Measurements from ENCODE around the gene SMCO4. TPM values are rescaled to one million over a fixed set of nuclear protein-coding genes. Genes with fewer than 3 reads are reported as not detected.
"Not testable (repeated sequence)": the region's sequence is repeated elsewhere in the genome, so short reads cannot be mapped to it uniquely, and the experiment has no call there.

Gene SMCO4
- total RNA-seq, 1 experiment from 2014 or later, result 4.2 TPM

DNA sequence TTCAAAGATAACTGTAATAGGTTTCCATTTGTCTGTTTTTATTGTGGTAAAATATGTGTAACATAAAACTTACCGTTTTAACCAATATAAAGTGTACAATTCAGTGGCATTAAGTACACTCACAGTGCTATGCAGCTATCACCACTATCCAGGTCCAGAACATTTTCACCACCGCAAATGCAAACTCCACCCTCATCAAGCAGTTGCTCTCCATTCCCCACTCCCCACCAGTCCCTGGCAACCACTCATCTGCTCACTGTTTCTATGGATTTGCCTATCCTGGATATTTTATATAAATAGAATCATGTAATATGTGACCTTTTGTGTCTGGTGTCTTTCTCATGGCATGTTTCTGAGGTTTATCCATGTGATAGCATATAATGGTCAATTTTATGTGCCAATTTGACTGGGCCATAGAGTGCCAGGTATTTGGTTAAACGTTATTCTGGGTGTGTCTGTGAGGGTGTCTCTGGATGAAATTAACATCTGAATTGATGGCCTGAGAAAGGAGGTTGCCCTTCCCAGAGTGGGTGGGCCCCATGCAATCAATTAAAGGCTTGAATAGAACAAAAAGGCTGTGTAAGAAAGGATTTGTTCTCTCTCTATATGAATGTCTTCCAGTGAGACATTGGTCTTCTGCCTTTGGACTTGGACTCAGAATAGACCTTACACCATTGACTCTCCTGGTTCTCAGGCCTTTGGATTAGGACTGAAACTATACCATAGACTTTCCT, 17.2 kb upstream of the SMCO4 start:
- no peak for DNase-seq (ENCODE audit: low read depth)

DNA sequence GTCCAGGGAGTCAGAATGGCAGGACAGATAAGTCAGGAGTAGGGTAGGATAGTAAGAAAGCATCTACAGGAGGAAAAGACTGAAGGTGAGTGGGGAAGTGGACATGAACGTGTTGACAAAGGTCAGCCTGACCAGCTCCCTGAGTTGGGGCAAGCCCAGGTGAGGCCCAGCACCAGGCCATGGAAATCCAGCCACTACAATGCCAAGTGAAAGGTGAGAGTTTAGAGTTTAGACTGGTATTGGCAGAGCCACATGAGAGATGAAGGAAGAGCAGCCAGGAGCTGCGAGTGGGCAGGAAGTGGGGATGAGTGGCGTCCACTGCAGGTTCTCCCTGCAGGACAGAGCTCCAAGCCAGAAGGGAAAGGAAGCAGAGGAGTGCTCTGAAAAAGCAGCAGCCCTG, 16.5 kb upstream of the SMCO4 start:
- no peak for DNase-seq (ENCODE audit: low read depth)

GRCh38 chr11:93552874-93553273, 9.7 kb upstream of the SMCO4 start:
- no peak for DNase-seq (ENCODE audit: low read depth)

- no peak for DNase-seq (ENCODE audit: low read depth)
Measured at GRCh38 chr11:93549976-93550375, 6.8 kb upstream of the SMCO4 start.

DNA sequence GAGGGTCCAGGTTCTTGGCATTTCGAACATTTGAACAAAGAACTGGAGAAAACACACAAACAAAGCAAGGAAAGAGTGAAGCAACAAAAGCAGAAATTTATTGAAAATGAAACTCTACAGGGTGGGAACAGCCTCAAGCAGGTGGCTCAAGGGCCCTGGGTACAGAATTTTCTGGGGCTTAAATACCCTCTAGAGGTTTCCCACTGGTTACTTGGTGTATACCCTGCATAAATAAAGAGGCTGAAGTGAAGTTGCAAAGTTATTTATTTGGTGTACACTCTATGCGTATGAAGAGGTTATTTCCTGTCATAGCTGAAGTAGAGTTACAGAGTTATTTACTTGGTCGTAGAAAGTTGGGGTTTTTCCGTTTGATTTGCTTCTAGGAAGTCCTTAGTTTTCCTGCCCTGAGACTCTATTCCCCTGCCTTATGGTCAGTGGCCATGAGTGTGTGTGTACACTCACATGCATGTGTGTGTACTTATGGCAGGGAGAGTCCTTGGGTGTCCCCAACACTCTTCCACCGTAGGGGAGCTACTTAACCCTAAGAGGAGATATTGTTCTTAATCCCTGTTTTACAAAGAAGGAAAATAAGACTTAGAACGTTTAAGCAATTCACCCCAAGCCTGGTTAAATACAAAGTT, 5.6 kb upstream of the SMCO4 start:
- DNase-seq (ENCODE audit: low read depth), result no peak

DNA sequence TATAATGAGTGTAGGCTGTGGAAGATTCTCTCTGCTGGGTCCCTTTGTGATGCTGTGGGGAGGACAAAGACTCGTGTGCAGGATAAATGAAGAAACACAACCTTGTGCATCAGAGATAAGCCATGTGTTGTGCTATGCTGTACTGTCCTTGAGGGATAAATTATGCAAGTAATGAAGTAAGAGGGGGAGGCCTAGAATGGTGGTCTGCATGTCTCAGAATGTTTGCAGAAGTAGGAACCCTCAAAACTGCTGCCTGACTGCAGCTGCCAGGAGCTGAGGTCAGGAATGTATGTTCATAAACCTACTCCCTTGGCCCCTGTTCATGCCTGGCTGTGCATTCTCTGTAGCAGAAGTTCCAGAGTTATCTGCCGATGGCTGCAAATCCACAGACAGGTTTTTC, 4.6 kb upstream of the SMCO4 start:
- DNase-seq (ENCODE audit: low read depth), result no peak

GRCh38 chr11:93547028-93547427, 3.8 kb upstream of the SMCO4 start:
- DNase-seq (ENCODE audit: low read depth), result no peak

DNA sequence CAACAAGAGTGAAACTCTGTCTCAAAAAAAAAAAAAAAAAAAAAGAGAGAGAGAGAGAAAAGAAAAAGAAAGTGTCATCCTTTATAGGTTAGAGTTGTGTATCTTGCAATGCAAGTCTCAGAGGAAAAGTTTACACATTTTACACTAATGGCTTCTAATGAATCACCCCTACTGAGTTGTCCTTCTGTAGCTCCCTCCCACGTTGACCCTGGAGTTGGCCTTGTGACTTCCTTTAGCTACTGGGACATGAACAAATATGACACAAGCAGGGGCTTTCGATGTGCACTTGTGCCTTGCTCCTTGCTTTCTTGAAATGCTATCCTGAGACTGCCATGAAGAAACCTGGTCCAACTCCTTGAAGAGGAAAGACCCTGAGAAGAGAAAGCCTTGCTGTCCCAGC, 2.4 kb upstream of the SMCO4 start:
- no peak for DNase-seq (ENCODE audit: low read depth)

- DNase-seq (ENCODE audit: low read depth), result no peak
Measured at GRCh38 chr11:93542811-93543229, 371 bp downstream of the SMCO4 start.

- peak; percentile 51 for DNase-seq (ENCODE audit: low read depth)
Measured at GRCh38 chr11:93541884-93542810, 1.0 kb downstream of the SMCO4 start.

DNA sequence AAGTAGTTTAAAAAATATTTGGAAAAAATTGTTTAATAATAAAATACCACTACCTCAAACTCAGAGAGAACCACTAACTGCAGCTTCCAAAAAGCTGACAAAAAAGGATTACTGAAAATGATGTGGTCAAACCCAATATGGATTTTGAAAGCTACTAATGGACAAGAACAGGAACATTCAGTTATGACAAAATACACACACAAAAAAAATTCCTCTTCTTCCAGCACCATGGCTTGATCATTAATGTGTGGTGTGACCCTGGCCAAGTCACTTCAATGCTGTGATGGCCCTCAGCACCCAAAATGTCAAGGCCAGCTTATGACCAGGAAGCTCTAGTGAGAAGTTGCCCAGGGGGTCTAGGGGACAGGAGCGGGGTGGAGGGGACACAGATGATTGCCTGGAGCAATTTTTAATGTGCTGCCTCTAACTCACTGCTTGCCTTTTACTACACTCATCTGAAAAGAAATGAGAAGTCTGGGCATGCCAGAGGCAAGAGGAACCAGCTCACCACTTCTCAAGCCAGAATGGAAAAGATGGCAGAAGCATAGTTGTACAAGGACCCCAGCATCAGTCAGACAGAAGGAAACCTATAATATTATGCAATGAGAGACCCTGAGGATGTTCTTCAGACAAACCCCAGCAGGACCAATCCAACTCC, 2.2 kb downstream of the SMCO4 start:
- DNase-seq (ENCODE audit: low read depth), result no peak

GRCh38 chr11:93540337-93540736, 2.9 kb downstream of the SMCO4 start:
- DNase-seq (ENCODE audit: low read depth), result no peak

DNA sequence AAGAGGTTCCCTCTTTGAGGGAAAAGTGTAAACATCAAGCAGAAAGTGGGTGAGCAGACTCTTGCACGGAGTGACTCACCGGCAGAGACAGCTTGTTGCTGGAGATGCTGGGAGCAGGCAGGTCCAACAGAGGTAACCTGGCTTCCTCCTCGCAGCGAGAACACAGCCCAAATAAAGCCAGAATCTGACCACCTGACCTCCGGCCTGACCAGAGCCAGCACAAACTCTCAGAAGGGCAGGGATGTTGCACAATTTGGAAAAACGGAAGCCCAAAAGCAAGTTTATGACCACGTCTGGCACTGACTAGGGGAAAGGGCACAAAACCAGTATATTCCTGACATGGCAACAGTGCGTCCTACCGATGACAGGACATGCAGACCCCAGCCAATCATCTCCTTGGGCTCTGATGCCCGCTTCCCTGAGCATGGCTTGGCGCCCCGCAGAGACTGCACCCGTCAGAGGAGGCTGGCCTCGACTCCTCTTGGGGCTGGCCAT, 5.4 kb downstream of the SMCO4 start:
- DNase-seq (ENCODE audit: low read depth), result peak; percentile 16

GRCh38 chr11:93537049-93537448, 6.1 kb downstream of the SMCO4 start:
- no peak for DNase-seq (ENCODE audit: low read depth)

DNA sequence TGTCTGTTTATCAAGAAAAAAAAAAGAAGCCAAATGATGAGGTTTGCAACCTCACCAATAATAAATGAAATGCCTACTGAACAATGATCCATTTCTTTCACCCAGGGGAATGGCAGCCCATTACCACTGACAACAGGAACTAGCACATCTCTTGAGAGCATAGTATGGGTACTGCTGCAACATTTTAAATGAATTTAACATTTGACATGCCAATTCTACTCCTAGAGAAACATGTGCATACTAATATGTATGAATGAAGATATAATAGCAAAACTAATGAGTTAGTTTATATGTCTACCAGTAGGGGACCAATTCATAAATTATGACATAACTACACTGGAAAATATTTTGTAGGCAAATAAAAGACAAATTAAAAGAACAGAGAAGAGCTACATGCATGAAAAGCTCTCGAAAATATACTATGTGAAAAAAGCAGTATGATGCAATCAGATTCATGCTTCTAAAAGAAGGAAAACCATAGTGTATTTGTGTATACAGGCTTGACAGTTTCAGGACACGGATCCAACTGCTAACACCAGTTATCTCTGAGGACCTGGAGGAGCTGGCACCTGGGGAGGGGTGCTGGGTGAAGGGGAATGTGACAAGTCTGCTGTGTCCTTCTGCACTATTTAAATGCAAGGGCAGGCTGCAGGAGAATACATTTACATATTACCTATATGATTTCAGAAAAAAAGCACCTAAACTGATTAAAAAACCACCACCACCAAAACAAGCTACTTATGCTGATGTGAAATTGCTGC, 6.9 kb downstream of the SMCO4 start:
- DNase-seq (ENCODE audit: low read depth), result no peak

DNA sequence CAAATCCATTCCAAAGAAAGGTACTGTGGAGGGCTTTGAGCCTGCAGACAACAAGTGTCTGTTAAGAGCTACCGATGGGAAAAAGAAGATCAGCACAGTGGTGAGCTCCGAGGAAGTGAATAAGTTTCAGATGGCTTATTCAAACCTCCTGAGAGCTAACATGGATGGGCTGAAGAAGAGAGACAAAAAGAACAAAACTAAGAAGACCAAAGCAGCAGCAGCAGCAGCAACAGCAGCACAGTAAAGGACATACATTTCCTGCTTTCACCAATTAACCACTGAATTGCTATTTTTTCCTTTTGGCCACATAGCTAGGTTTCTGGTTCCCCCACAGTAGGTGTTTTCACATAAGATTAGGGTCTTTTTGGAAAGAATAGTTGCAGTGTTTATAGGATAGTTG, 7.6 kb downstream of the SMCO4 start:
- not testable (repeated sequence) for DNase-seq (ENCODE audit: low read depth)

GRCh38 chr11:93532806-93533205, 10.4 kb downstream of the SMCO4 start:
- DNase-seq (ENCODE audit: low read depth), result no peak

DNA sequence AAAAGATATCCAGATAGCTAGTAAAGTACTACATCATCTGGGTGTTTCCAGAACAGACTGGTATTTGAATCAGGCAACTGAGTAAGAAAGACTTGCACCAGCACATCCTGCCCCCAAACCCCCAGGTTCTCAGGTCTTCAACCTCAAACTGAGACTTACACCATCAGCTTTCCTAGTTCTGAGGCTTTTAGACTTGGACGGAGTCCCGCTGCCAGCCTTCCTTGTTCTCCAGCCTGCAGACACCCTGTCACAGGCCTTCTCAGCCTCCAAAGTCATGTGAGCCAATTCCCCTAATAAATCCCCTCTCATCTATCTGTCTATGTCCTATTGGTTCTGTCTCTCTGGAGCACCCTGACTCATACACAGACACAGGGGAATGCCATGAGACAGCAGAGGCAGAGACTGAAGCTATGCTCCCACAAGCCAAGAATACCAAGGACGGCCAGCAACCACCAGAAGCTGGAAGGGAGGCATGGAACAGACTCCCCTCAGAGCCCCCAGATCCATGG, 10.9 kb downstream of the SMCO4 start:
- DNase-seq (ENCODE audit: low read depth), result no peak

GRCh38 chr11:93530468-93530826, 12.7 kb downstream of the SMCO4 start:
- no peak for DNase-seq (ENCODE audit: low read depth)

DNA sequence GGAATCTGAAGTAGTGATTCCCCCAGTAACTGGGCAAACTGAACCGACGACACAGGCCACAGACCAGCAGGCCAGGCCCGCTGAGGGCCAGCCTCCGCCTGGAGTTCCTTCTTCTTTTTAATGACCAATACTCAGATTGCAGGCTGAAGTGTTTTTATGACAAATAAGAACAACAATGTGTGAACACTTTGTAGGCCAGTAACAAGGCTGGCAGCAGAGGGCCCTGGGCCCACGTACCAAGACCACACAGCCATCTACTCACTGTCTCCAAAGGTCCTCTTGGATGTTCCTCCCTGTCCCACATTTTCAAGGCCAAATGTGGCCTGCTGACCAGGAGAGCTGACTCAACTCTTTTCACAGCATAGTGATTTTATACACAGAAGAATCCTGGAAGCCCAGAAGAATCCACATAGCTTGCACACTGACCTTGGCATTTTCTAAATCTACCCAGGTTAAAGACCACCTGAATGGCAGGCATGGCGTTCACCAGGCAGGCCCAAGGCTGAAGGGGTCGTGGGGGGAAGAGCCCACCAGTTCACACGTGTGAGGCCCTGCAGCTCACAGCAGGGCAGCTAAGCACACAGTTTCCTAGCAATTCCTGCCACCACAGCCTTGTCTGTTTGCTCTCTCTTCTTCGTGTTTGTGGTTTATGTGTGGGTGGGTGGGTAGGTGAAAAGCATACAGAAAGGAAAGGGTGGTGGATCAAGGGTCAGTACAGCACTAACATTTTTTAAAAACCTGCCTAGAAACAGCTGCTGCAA, 13.3 kb downstream of the SMCO4 start:
- DNase-seq (ENCODE audit: low read depth), result no peak

All from RPMI7951 (cell line).